Right lobe of liver (tissue), 6 donors: Measurements from ENCODE around the gene E2F1. TPM values are rescaled to one million over a fixed set of nuclear protein-coding genes. Genes with fewer than 3 reads are reported as not detected.

Experiments
- ATAC-seq, 4 donors: fragments of 200-7000 bp; cut with Tn5 transposase; one replicate each; pipeline ENCODE4 v1.9.1; 2020; ENCODE audit warnings: mild to moderate bottlenecking in 4 of 4, moderate library complexity in 4 of 4
- DNase-seq, 3 donors: peaks; one replicate each; pipeline ENCODE4 v3.0.0-alpha.2; 2020
- H3K27ac ChIP-seq, 3 donors: fragments of 200-600 bp; one replicate each; pipeline ENCODE4 v1.8.0; 2022
- H3K27me3 ChIP-seq, 2 donors: fragments of 200-600 bp; one replicate each; pipeline ENCODE4 v1.8.0; 2022
- H3K36me3 ChIP-seq, 4 donors: fragments of 200-600 bp; sonication (generic) in 1 of 4; one replicate each; pipeline versions ENCODE4 v1.5.1 to v1.8.0; 2017 to 2022; ENCODE audit warnings: control low read depth in 1 of 4
- H3K4me1 ChIP-seq, 4 donors: fragments of 200-600 bp; sonication (generic) in 1 of 4; one replicate each; pipeline versions ENCODE4 v1.5.1 to v1.8.0; 2017 to 2022; ENCODE audit warnings: control low read depth in 1 of 4
- H3K4me3 ChIP-seq, 3 donors: fragments of 200-600 bp; one replicate each; pipeline ENCODE4 v1.8.0; 2022
- H3K9me3 ChIP-seq, 4 donors: fragments of 200-600 bp; sonication (generic) in 1 of 4; one replicate each; pipeline versions ENCODE4 v1.5.1 to v1.8.0; 2017 to 2022; ENCODE audit warnings: control low read depth in 1 of 4
- POLR2A ChIP-seq: fragments of 450-650 bp; IDR thresholded peaks from one replicate; pipeline ENCODE4 v1.6.1; 2017; ENCODE audit warnings: antibody characterized with exemption, mild to moderate bottlenecking
- WGBS: methylation state at CpG from one replicate; pipeline ENCODE4 v1.1.6; 2018; ENCODE audit warnings: low coverage, low lambda C conversion rate; ENCODE audit not compliant: insufficient coverage; ENCODE audit errors: missing lambda C conversion rate; 5-methylcytosine and 5-hydroxymethylcytosine counted together
- intact Hi-C, 2 donors: fragments of 100-400 bp; cut with DNase I; formaldehyde crosslinking; loops; one replicate each; pipeline versions ENCODE4 v1.11.2 to v1.14.1; 2022
- total RNA-seq, 6 experiments: library from RNA; depleted of rRNA in 2 of 6; stranded (reverse); fragments of >200 nt in 2 of 6; fragmentation: NEBNext Ultra II Directional in 3 of 6; extraction: Animal tissue kit (Norgen Biotek cat#: 25700) in 3 of 6; gene quantifications; one replicate each; pipeline versions ENCODE4 v1.1.0 to v1.2.4, GENCODE V29; 2016 to 2023
- TF ChIP-seq, protein P1 (sequence below), 4 donors: fragments of 200-600 bp in 3 of 4; fragments of 450-650 bp in 1 of 4; IDR thresholded peaks; one replicate each; pipeline versions ENCODE4 v1.5.1 to v1.8.0; 2016 to 2022; ENCODE audit warnings: antibody characterized with exemption in 4 of 4, mild to moderate bottlenecking in 2 of 4
- donor health status: DM: no; HTN: yes; CAD: no.
- donor health status: DM: no; HTN: no; CAD: no.
- donor health status: DM: no; HTN: no; CAD: no.
- donor health status: DM: no; HTN: yes; CAD: no.
- donor health status: DM: no; HTN: yes; CAD: no.

Gene E2F1
- total RNA-seq, 6 experiments from 2014 or later = 0.24 to 8.8 (median 0.77) TPM

DNA sequence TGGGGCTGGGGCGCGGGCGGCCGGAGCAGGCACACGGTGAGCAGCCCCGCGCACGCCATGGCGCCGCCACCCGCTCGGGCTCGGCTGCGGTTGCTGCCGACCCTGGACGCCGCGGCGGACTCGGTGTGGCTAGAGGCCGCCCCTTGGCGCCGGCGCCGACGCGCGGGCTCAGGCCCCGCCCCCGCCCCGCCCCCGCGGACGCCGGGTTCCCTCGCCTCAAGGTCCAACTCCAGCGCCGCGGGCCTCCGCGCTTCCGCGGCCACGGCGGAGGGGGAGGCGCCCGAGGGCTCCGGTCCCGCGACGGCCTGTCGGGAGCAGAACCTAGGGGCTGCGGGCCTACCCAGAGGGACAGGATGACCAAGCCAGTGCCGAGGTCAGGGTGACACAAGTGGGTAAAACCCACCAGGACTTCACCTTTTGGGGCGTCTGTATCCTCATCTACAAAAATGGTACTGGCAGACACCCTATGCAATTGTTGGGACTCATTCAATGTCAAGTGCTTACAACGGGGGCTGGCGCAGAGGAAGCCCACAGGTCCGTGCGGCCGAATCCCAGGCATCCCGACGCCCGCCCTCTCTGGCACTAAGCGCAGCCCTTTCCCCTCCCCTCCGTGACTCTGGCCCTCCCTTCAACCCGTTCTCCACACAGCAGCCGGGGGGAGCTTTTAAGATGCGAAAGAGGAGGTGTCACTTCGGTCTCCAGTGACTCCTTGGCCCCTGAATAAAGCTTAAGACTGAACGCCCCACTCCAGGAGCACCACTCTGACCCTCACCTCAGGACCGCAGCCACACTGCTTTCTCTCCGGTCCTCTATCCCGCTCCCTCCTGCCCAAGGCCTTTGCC is 11.7 kb downstream of the E2F1 start, which contains the start of gene NECAB3:
NECAB3 (minus strand) TSS at position 135 of the 842 bp plus-strand sequence; CDS start at position 59, 76 bp downstream.
- H3K9me3 ChIP-seq = no peaks in the 10 kb centered on the region
- H3K4me3 ChIP-seq = peak within 1 kb of the TSS; percentile 55 to 79 (median 70)
- H3K27ac ChIP-seq = peak within 1 kb of the TSS; percentile 41 to 75 (median 51)
- TF ChIP-seq, protein P1, sequence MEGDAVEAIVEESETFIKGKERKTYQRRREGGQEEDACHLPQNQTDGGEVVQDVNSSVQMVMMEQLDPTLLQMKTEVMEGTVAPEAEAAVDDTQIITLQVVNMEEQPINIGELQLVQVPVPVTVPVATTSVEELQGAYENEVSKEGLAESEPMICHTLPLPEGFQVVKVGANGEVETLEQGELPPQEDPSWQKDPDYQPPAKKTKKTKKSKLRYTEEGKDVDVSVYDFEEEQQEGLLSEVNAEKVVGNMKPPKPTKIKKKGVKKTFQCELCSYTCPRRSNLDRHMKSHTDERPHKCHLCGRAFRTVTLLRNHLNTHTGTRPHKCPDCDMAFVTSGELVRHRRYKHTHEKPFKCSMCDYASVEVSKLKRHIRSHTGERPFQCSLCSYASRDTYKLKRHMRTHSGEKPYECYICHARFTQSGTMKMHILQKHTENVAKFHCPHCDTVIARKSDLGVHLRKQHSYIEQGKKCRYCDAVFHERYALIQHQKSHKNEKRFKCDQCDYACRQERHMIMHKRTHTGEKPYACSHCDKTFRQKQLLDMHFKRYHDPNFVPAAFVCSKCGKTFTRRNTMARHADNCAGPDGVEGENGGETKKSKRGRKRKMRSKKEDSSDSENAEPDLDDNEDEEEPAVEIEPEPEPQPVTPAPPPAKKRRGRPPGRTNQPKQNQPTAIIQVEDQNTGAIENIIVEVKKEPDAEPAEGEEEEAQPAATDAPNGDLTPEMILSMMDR (IDR thresholded peaks at IDR 0.05) = peak in 1 of 4 donors; percentile 13
- peak; percentile 76 for TF ChIP-seq POLR2A
- H3K36me3 ChIP-seq = peaks cover 0 to 1% (median 0%) of the 10 kb centered on the region in 4 donors
- intact Hi-C loops = loop anchor here in 1 of 2 donors (10.0 kb wide), 1 partner anchor 50 kb away; the partner anchor contains the start of gene PXMP4
- 36% methylated on average over 8 of the region's 73 CpGs for WGBS
- H3K27me3 ChIP-seq = no peaks in the 10 kb centered on the region
- ATAC-seq = peak; percentile 88 to 96 (median 90)
- DNase-seq = peak; percentile 87 to 90 (median 89)
- peaks cover 0 to 11% (median 0%) of the 10 kb centered on the region in 4 donors for H3K4me1 ChIP-seq

DNA sequence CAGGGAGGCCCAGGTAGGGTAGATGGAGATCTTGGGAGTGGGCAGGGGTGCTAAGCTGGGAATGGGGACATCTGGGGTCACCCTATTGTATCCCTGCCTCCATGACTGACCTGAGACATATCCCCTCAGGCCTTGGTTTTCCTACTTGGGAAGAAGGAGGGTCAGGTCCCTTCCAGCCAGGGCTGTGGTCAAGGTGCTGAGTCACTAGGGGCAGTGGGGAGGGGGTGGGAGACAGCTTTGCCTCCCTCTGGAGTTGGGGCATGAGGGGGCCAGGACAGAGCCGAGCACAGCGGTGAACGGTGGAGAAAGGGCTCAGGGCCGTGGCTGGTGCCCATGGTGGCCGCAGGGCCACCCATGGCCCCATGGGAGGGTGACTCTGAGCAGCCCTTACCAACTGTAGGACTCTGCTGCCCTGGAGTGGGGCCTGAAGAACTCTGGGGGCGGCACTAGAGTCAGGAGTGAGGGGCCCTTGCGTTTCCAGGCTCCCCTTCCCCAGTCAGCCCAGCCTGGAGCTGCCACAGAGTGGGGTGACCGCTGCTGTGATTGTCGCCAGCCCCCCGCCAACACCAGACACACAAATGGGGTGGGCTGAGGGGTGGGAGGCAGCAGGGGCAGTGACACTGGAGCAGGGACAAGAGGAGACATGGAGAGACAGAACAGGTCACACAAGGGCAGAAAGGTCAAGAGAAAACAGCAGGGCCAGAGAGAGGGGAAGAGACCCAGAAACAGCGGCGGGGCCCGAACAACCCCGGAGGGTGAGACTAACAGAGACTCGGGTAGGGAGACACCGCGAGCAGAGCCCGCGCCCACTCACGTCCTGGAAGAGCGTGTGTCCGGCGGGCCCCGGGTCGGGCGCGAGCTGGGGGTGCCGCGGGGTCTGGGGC is 12.5 kb downstream of the E2F1 start:
- Histone ChIP-seq H3K27ac (peak overlapping the region; percentile 41 to 75 (median 51)), H3K4me1 (peaks cover 0 to 11% (median 0%) of the 10 kb centered on the region in 4 donors), H3K4me3 (peak overlapping the region; percentile 55 to 79 (median 70)), H3K27me3 (no peaks in the 10 kb centered on the region), H3K36me3 (peaks cover 0 to 1% (median 0%) of the 10 kb centered on the region in 4 donors), H3K9me3 (no peaks in the 10 kb centered on the region)
- TF ChIP-seq POLR2A = no peak
- TF ChIP-seq, protein P1 (IDR thresholded peaks at IDR 0.05) = no peak
- intact Hi-C loops = loop anchor here in 1 of 2 donors (10.0 kb wide), 1 partner anchor 51 kb away; the partner anchor contains the start of gene PXMP4
- 22% methylated on average over 13 of the region's 29 CpGs for WGBS
- ATAC-seq = peak in 3 of 4 donors; percentile 3 to 11 (median 5)
- DNase-seq = peak in 1 of 3 donors; percentile 25

DNA sequence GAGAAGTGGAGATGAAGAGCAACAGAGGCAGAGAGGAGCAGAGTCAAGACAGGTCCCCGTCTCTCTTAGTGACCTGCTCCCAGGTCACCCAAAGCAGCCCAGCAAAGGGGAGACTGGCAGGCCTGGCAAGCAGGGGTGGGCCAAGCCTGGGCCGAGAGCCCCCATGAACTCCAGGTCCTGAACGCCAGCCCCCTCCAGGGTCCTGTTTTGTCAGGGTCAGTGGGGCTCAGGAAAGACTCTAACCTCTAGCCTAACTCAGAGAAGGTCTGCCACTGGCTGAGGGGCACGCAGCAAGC is 13.1 kb downstream of the E2F1 start:
- intact Hi-C loops = loop anchor here in 1 of 2 donors (10.0 kb wide), 1 partner anchor 52 kb away; the partner anchor contains the start of gene PXMP4
- Histone ChIP-seq H3K4me3 (peak overlapping the region; percentile 55 to 79 (median 70)), H3K27me3 (no peaks in the 10 kb centered on the region), H3K36me3 (peaks cover 0 to 1% (median 0%) of the 10 kb centered on the region in 4 donors), H3K9me3 (no peaks in the 10 kb centered on the region), H3K27ac (peak overlapping the region in 1 of 3 donors; percentile 41), H3K4me1 (peaks cover 0 to 11% (median 2%) of the 10 kb centered on the region in 4 donors)
- TF ChIP-seq, protein P1 (IDR thresholded peaks at IDR 0.05) = no peak
- ATAC-seq (no peak), DNase-seq (no peak)
- WGBS = 53% methylated on average over 2 of the region's 4 CpGs

DNA sequence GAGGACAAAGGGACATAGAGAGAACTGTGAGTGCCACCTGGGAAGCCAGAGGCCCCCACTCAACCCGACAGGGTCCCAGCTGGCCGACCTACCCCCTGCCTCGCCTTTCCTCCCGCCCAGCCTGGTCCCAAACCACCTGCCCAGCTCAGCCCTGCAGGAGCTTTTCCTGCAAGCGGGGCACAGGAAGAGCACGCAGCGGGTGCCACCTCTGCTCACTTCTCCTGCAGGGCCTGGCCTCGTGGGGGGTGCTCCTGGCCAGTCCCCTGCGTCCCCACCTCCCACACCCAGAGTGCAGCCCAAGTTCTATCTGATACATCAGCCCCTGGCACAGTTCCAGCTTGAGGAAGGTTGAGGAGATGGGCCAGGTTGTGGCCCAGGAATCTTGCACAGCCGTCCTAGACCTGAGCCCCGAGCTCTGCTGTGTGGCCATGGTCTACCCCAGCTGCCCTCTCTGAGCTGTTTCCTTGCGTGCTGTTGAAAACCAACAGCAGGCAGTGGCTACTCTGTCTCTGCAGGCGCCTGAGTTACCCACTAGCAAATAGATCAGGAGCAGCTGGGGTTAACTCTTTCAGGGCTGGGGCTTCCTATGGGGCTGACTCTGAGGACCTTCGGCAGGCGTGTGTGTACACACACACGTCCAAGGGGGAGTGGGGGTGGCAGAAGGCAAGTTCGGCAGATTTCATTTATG is 13.6 kb downstream of the E2F1 start:
- ATAC-seq = no peak
- Histone ChIP-seq H3K27me3 (no peaks in the 10 kb centered on the region), H3K4me1 (peaks cover 0 to 13% (median 3%) of the 10 kb centered on the region in 4 donors), H3K4me3 (no peak overlapping the region), H3K9me3 (no peaks in the 10 kb centered on the region), H3K27ac (no peak overlapping the region), H3K36me3 (peaks cover 0 to 1% (median 0%) of the 10 kb centered on the region in 4 donors)
- WGBS = 50% methylated on average over 2 of the region's 17 CpGs
- no peak for TF ChIP-seq POLR2A
- TF ChIP-seq, protein P1 (IDR thresholded peaks at IDR 0.05) = no peak
- intact Hi-C loops = loop anchor here in 1 of 2 donors (10.0 kb wide), 1 partner anchor 52 kb away; the partner anchor contains the start of gene PXMP4
- DNase-seq = no peak
